ENCODE data around the gene RHOT1.
"Not testable (repeated sequence)": the region's sequence is repeated elsewhere in the genome, so short reads cannot be mapped to it uniquely, and the experiment has no call there.

The RHOT1 gene

DNA sequence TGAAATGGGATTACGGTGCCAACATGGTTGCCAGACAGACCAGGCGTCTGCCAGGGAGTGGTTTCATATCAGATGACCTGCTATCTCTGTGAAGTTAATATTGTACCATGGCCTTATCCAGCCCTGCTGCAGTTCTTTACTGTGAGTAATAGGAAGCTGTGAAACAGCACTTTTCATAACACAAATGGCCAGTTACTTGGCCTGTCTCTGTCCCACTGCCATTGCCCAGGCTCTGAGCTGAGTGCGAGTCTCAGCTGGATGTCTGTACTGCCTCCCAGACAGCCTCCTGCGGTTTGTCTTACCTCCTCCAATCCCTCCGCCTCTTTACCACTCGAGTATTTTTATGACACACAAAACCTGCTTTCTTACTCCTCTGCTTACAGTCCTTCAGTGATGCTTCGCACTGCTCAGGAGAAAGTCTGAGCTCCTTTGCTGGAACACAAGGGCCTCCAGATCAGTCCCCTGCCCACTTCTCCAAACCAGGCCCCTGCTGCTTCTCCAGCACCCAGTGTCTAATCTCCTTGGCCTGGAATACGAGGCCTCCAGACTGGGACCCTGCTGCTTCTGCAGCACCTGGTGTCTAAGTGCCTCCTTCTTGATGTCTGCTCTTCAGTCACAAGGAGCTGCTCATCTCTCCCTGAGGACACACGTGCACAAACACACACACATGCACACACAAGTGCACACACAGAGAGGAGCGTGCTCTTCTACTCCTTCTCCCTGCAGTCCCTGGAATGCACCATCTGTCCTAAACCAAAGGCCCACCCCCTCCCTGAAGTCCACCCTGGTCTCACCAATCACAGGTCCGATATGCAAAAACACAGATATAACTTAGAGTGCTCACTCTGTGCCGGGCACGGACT lies 17.1 kb upstream of the RHOT1 start:
- no peak for DNase-seq (ENCODE audit: low read depth)

DNA sequence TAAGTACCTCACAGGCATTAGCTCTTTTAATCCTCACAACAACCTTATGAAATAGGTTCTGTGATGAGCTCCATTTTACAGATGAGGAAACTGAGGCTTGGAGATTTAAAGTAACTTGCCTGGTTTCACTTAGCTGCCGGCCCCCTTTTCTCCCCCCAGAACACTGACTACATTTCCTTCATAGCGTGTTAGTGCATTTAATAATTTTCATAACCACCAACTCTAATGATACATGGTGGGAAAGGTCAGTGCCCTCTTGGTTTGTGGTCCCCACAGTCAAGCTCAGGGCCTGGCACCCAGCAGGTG lies 16.5 kb upstream of the RHOT1 start:
- DNase-seq (ENCODE audit: low read depth), result no peak

DNA sequence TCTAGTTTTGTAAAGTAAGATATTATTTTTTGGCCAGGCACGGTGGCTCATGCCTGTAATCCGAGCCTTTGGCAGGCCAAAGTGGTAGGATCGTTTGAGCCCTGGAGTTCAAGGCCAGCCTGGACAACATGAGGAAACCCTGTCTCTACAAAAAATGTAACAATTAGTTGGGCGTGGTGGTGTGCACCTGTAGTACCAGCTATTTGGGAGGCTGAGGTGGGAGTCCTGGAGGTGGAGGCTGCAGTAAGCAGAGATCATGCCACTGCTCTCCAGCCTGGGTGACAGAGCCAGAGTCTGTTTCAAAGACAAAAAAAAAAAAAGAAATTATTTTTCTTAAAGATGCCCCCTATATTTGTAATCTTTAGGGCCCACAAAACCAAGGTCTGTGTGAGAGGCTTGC lies 16.0 kb upstream of the RHOT1 start:
- no peak for DNase-seq (ENCODE audit: low read depth)

DNA sequence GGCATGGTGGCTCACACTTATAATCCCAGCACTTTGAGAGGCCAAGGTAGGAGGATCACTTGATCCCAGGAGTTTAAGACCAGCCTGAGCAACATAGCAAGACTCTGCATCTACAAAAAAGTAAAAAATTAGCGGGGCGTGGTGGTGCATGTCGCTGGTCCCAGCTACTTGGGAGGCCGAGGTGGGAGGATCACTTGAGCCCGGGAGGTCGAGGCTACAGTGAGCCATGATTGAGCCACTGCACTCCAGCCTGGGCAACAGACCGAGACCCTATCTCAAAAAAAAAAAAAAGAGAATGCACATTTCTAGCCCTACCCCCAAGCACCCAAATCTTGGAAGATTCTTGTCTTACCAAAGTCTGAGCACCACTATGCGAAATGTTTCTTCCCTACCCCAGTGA lies 15.6 kb upstream of the RHOT1 start:
- DNase-seq (ENCODE audit: low read depth), result no peak

DNA sequence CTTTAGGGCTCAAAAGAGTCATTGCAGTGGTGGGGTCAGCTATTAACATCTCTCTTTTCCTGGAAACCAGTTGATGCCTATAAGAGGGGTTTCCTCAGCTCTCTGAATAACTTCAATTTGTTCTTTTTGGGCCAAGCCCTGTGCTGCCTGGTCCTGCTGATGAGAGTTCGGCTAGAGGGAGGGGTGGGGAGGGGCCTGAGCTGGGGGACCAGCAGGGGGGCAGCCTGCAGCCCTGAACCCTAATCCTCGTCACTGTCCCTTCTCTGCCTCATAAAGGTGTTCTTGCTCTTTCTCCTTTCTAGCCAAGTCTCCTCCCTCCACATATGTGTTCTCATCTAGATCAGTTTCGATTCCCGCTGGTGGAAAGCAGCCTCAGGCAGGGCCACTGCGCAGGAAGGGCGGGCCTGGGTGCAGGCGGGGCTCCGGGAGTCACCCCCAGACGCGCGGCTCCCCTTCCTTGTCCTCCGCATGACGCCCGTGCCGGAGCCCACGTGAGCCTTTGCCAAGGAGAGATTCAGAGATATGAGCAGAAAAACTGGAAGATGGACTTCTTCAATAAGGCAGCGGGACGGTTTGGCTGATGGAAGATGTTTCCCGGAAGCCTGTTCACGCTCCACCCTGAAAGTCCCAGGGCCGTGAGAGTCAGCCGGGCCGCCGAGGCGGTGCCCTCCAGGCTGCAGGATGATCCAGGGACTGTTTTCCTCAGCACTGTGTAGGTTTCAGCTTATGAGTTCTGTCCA lies 15.0 kb upstream of the RHOT1 start:
- peak; percentile 80 for DNase-seq (ENCODE audit: low read depth)

DNA sequence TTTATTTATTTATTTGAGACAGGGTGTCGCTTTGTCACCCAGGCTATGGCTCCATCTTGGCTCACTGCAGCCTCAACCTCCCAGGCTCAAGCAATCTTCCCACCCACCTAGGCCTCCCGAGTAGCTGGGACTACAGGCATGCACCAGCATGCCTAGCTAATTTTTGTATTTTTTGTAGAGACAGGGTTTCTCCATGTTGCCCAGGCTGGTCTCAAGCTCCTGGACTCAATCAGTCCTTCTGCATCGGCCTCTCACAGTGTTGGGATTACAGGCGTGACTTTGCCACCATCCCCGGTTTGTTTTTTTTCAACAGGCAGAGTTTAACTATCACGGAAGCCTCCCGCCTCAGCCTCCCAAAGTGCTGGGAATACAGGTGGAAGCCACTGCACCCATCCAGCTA lies 13.8 kb upstream of the RHOT1 start:
- not testable (repeated sequence) for DNase-seq (ENCODE audit: low read depth)

DNA sequence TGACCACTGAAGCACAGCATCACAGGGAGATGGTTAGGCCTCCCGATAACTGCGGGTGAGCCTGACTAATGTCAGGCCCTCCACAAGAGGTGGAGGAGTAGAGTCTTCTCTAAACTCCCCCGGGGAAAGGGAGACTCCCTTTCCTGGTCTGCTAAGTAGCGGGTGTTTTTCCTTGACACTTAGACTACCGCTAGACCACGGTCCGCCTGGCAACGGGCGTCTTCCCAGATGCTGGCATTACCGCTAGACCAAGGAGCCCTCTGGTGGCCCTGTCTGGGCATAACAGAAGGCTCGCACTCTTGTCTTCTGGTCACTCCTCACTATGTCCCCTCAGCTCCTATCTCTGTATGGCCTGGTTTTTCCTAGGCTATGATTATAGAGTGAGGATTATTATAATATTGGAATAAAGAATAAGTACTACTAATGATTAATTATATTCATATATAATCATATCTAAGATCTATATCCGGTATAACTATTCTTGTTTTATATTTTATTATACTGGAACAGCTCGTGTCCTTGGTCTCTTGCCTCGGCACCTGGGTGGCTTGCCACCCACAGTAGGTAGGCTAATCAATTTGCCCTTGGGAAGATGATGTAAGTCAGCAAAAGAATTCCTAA lies 6.7 kb upstream of the RHOT1 start:
- DNase-seq (ENCODE audit: low read depth), result not testable (repeated sequence)

DNA sequence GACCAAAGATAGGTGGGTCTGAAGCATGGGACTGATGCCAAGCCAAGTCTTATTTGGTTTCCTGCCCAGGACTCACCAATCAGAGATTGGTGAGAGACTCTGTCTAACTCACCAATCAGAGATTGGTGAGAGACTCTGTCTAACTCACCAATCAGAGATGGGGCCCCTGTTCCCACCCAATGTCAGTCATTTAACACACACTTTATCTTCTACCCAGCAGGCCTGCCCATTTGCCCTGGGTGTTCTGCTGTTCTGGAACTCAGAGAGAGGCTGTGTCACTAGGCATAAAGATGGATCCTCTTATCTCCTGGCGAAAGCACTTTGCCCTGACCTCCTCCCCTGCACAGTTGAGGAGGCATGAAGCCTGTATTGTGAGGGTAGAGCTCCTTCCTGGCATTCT lies 5.4 kb upstream of the RHOT1 start:
- no peak for DNase-seq (ENCODE audit: low read depth)

DNA sequence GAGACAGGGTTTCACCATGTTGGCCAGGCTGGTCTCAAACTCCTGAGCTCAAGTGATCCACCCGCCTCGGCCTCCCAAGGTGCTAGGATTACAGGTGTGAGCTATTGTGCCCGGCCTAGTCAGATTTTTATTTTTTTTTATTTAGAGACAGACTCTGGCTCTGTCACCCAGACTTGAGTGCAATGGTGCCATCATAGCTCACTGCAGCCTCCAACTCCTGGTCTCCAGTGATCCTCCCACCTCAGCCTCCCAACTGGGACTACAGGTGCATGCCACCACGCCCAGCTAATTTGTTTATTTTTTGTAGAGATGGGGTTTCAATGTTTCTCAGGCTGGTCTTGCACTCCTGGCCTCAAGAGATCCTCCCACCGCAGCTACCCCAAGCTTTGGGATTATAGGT lies 2.8 kb upstream of the RHOT1 start:
- not testable (repeated sequence) for DNase-seq (ENCODE audit: low read depth)

DNA sequence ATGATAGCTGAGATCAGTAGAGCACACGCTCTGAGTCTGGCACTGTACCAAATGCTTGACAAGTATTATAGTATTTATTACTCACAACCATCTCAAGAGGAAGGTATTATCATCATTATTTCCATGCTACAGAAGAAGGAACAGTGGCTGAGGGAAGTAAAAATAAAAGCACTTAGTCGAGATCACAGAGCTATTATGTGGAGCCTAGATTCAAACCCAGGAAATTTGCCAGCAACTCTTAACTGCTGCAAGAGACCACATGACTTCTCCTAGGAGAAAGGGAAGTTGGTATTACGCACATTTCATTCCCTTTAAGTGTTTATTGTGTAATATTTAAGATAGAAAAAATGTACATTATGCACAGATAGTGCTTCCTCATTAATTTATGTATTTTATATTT lies 1.0 kb upstream of the RHOT1 start:
- no peak for DNase-seq (ENCODE audit: low read depth)

DNA sequence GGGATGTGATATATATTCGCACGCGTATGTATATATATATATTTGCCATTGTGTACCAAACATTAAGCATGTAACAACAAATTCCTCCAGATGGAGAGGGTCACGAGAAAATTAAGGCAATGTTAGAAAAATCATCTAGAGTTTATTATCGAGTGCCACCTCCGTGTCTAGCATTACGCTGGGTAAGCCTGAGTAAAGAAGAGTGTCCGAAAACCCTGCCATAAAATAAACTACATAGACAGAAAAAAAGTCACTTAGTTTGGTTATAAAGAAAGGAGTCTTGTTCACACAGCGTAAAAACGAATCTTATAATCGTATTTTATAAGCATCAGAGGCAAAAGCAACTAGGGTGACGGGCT lies 644 bp upstream of the RHOT1 start:
- no peak for DNase-seq (ENCODE audit: low read depth)

DNA sequence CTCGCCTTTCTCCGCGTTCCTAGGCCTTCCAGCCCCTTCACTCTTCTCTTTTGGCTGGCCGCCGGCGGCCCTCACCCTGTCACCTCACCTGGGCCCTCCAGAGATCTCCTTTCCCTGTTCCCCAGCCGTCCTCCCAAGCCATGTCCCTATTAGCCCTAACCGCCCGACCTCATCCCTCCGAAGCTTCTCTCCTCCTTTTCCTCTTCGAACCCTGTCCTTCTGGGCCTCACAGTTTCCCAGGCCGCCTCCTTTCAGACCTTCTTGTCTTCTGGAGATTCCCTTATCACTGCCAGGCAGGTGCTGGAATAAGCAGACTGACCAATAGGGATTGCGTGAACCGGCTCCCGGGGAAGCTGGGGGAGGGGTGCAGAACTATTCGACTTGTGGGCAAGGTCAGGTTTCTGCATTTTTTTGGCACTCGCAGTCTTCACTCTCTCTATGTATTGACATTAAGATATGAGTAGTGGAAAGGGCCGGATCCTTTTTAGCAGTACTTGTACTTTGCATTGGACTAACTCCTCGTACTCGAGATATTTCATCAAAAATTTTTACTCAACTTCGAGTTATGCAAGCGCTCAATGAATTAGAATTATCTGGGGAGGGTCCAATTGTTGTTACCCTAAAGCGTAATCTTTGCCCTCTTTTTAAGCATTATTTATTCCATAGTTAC lies 690 bp downstream of the RHOT1 start:
- no peak for DNase-seq (ENCODE audit: low read depth)

DNA sequence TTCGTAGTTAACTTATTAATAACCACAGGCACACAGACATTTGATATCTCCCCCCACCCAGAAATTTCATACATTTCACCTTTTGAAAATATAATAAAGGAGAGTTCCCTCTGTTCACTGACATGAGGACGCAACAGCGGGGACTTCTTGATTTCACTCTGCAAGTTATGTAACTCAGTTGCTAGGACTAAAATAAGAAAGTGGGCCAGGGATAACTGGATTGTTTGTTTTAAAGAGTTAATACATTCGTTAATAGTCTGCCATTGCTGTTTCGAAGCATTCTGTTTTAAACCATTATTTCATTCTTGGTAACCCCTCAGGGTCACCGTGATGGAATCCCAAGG lies 1.2 kb downstream of the RHOT1 start:
- no peak for DNase-seq (ENCODE audit: low read depth)

DNA sequence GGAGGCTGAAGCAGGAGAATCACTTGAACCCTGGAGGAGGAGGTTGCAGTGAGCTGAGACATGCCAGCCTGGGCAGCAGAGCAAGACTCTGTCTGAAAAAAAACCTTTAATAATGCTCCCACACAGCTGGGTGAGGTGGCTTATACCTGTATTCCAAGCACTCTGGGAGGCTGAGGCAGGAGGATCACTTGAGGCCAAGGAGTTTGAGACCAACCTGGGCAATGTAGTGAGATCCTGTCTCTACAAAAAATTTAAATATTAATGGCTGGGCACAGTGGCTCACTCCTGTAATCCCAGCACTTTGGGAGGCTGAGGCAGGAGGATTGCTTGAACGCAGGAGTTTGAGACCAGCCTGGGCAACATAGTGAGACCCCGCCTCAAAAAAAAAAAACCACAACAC lies 2.1 kb downstream of the RHOT1 start:
- DNase-seq (ENCODE audit: low read depth), result not testable (repeated sequence)

DNA sequence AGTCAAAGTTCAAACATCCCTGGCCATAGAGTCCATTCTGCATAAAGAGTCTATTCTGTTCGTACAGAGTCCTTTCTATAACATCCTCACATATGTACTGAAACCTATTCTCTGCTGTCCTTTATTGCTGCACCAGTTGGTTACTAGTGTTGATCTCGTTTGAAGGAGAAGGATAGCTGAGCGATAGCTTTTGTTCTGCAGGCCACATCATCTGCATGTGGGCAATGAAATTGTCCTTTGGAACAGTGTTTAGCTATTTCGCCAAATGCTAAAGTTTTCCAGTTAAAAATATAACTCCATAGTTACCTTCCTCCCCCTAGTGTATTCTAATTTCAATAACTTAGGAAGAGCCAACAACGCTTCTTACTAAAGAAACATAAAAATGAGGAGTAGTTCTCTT lies 6.0 kb downstream of the RHOT1 start:
- no peak for DNase-seq (ENCODE audit: low read depth)

DNA sequence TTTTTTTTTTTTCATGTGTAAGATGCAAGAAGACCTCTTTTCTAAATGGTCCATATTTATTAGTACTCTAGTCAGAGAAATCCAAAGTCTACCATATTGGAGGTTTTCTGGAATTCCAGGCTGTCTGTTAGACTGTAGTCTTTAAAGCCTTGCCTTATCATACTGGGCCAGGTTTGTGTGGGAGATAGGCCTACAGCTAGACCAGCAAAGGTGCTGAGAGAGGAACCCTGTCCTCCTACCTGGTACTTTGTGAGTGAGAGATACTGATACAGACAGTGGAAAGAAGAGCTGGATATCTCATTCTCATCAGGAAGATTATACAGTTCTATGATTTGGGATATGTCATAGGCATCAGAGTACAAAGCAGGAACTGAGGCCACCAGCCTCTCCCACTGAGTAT lies 8.1 kb downstream of the RHOT1 start:
- no peak for DNase-seq (ENCODE audit: low read depth)

DNA sequence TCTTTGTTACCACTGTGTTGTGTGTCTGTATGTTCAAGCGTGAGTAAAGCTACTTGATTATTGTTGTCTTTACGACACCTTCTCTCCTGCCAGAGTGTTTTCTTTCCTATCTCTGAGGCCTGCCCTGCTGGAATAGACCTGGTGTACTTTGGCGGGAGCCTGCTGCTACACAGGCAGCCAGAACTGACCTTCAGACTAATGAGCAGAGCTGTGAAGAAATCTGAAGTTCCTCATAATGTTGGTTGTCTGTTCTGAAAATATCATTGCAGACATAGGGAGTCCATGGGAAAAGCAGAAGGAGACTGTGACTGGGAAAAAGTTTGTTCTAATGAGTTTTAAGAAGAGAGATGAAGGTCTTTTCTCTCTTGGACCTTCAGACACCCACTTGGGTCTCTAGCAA lies 9.8 kb downstream of the RHOT1 start:
- no peak for DNase-seq (ENCODE audit: low read depth)

DNA sequence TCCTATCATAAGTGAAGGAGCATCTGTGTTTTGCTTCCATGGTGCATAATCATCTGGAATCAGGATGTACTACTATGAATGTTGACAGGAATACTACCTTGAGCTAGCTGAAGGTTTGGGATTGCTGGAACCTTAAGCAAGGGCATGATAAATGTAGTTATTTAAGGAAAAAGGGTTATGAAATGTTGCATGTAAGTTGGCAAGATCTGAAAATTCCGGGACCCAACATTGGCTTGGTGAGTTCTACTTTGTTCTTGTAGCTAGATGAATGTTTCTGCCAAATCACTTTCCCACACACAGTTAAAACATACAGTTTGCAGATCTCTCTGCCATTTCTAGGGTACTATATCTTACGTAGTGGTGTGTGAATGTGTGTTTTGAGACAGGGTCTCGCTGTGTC lies 13.6 kb downstream of the RHOT1 start:
- no peak for DNase-seq (ENCODE audit: low read depth)

DNA sequence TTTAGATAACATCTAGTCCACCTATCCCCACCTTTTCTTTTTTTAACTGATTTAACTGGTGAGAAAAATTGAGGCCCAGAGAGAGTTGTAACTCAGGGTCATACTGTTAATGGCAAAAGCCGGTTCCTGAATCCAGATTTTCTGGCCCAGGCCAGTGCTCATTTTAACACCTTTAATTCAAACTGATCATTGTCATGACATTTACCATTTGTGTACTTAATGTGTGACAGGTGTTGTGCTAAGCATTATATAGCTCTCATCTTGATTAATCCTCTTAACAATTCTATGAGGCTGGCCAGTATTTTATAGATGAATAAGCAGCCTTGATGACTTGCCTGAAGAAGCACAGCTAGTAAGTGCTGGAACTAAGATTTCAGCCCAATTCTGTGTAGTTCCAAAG lies 14.4 kb downstream of the RHOT1 start:
- DNase-seq (ENCODE audit: low read depth), result no peak

DNA sequence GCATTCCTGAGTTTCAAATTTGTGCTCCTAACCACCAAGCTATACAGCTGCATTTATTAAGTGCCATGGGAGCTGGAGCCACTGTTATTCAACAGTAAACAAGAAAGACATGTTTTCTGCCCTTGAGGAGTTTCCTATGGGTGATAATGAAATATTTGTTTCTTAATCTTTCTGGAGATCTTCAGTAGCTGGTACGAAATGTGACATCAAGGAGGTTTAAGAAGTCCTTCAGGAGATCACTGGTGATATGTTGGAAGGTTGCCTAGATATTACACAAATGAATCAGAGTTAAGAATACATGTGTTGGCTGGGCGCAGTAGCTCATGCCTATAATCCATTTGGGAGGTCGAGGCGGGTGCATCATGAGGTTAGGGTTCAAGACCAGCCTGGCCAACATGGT lies 14.9 kb downstream of the RHOT1 start:
- no peak for DNase-seq (ENCODE audit: low read depth)

DNA sequence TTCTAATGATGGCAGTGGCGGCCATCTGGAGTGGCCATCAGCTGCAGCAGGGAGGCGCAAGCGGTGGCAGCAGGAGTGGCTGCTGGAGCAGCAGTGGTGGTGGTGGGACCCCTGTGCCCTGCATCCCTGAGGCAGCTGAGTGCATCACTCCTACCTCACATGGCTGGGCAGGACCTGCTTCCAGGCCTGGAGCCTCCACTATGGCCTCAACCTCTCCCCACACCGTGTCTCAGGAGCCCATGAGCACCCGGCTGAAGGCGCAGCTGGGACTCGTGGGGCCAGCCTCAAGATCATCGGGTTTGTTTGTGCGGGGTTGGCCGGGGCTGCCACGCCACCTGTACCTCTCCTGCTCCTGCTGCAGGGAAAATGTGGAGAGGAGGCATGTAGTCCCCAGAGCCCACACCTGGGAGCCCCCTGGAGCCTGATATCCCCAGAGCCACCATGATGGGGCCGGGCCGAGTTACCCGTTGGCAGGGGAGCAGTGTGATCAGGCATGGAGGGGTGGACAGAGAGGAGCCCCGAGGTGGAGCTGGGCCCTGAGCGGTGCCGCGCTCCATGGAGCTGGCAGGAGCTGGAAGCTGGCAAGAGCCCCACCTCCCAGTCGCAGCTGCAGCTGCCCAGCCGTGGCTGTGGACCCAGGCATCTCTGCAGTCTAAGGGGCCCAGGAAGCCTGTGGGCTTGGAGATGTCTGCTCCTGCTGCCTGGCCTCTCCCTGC lies 16.7 kb downstream of the RHOT1 start:
- no peak for DNase-seq (ENCODE audit: low read depth)
